CD4-positive, CD25-positive, alpha-beta regulatory T cell (primary cell): ENCODE measurements around the gene SPTA1. TPM values are rescaled to one million over a fixed set of nuclear protein-coding genes. Genes with fewer than 3 reads are reported as not detected.
"Not testable (repeated sequence)": the region's sequence is repeated elsewhere in the genome, so short reads cannot be mapped to it uniquely, and the experiment has no call there.

Source experiments
- ATAC-seq, 2 donors: fragments of 150-1000 bp; cut with Tn5 transposase; one replicate each; pipeline ENCODE4 v1.10.0; 2021; ENCODE audit warnings: low read depth in 2 of 2, moderate number of reproducible peaks in 2 of 2, moderate library complexity in 1 of 2
- DNase-seq, 3 donors: peaks; one replicate each; pipeline versions ENCODE4 v3.0.0 to v3.0.0-alpha.2; 2012 to 2022; ENCODE audit warnings: mixed read lengths in 1 of 3
- H3K27ac ChIP-seq: one replicate; pipeline ENCODE4 v1.7.0; 2013; ENCODE audit warnings: mild to moderate bottlenecking, low read length; ENCODE audit not compliant: insufficient read depth, poor library complexity, severe bottlenecking
- H3K27me3 ChIP-seq: one replicate; pipeline ENCODE4 v1.7.0; 2013; ENCODE audit warnings: low read length; ENCODE audit not compliant: control insufficient read depth, insufficient read depth
- H3K36me3 ChIP-seq: one replicate; pipeline ENCODE4 v1.7.0; 2013; ENCODE audit warnings: mild to moderate bottlenecking, low read length, moderate library complexity; ENCODE audit not compliant: control insufficient read depth, insufficient read depth
- H3K4me1 ChIP-seq: 2 replicates; pipeline ENCODE4 v1.7.0; 2013; ENCODE audit warnings: mild to moderate bottlenecking, low read length; ENCODE audit not compliant: insufficient read depth, control insufficient read depth, poor library complexity, severe bottlenecking
- H3K4me3 ChIP-seq: one replicate; pipeline ENCODE4 v1.7.0; 2013; ENCODE audit warnings: low read depth, mild to moderate bottlenecking, low read length, moderate library complexity
- H3K9me3 ChIP-seq, 2 experiments: 1 replicate in 1 of 2; 2 replicates in 1 of 2; pipeline ENCODE4 v1.7.0; 2013; ENCODE audit warnings: low read length in 2 of 2, mild to moderate bottlenecking in 1 of 2, moderate library complexity in 1 of 2; ENCODE audit not compliant: control insufficient read depth in 2 of 2
- H3K27ac Mint-ChIP-seq, 3 donors: one replicate each; pipeline ENCODE4 v1.8.0; 2020 to 2022; ENCODE audit warnings: mild to moderate bottlenecking in 3 of 3, mixed read lengths in 3 of 3, moderate library complexity in 2 of 3
- H3K27me3 Mint-ChIP-seq: one replicate; pipeline ENCODE4 v1.8.0; 2022; ENCODE audit warnings: mild to moderate bottlenecking, mixed read lengths
- H3K36me3 Mint-ChIP-seq: one replicate; pipeline ENCODE4 v1.8.0; 2020; ENCODE audit warnings: mixed read lengths
- H3K4me1 Mint-ChIP-seq, 4 donors: one replicate each; pipeline ENCODE4 v1.8.0; 2020 to 2022; ENCODE audit warnings: mixed read lengths in 4 of 4, mild to moderate bottlenecking in 1 of 4
- H3K4me3 Mint-ChIP-seq, 4 donors: one replicate each; pipeline ENCODE4 v1.8.0; 2020 to 2022; ENCODE audit warnings: mild to moderate bottlenecking in 4 of 4, mixed read lengths in 4 of 4, moderate library complexity in 3 of 4
- H3K9me3 Mint-ChIP-seq, 7 donors: one replicate each; pipeline ENCODE4 v1.8.0; 2020 to 2022; ENCODE audit warnings: mixed read lengths in 7 of 7, mild to moderate bottlenecking in 3 of 7, moderate library complexity in 2 of 7
- polyA plus RNA-seq, 4 donors: library from polyadenylated mRNA; unstranded; fragments of 300-500 nt; fragmentation: Illumina TruSeq; gene quantifications; one replicate each; pipeline ENCODE4 v1.2.3, GENCODE V29; 2021
- total RNA-seq: library from RNA; stranded (reverse); gene quantifications from one replicate; pipeline ENCODE4 v1.2.3, GENCODE V29; 2022

Gene SPTA1
- total and polyA plus RNA-seq, 5 donors from 2014 or later = not detected

DNA sequence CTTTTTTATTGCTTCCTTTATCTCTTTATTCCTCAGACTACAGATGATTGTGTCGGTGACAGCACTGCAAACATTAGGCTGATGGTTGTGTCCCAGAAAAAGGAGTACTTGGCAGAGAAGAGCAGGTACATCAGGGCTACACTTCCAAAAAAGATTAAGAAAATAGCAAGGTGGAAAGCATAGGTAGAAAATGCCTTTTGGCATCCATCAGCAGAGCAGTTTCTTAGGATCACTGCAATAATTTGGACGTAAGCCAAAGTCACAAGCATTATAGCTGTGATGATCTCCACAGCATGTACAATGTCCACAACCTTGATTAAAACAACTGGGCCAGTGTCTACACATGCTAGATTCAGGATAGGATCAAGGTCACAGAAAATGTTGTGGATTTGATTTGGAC is 8.1 kb upstream of the SPTA1 start:
- H3K36me3 ChIP-seq = no peaks in the 10 kb centered on the region
- H3K4me3 Mint-ChIP-seq = no peak overlapping the region
- ATAC-seq (no peak), DNase-seq (no peak)
- H3K4me3 ChIP-seq = no peak overlapping the region
- H3K27me3 Mint-ChIP-seq = peaks cover 5% of the 10 kb centered on the region
- H3K4me1 Mint-ChIP-seq = no peaks in the 10 kb centered on the region
- no peaks in the 10 kb centered on the region for H3K4me1 ChIP-seq
- H3K9me3 ChIP-seq = no peaks in the 10 kb centered on the region
- peaks cover 13% of the 10 kb centered on the region for H3K27me3 ChIP-seq
- no peaks in the 10 kb centered on the region for H3K36me3 Mint-ChIP-seq
- no peaks in the 10 kb centered on the region for H3K9me3 Mint-ChIP-seq
- H3K27ac Mint-ChIP-seq = no peak overlapping the region
- no peak overlapping the region for H3K27ac ChIP-seq

DNA sequence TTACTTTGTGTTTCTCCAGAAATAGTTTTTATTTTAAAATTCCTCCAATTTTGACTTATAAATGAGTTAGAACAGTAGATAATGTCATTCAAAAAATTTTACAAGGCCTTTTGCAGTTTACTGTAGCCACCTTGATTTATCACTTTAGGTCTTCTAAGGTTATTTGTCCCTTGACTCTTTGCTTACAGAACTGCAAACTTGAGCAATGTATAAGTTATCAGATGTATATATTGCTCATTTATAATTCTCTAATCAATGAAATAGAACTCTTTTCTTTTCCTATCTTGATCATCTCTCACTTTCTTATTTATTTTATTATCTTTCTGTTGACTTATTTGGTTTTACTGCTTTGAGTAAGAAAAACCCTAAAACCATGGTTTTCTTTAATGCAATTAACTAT is 5.8 kb upstream of the SPTA1 start:
- Histone ChIP-seq H3K36me3 (no peaks in the 10 kb centered on the region), H3K27ac (no peak overlapping the region), H3K27me3 (peaks cover 9% of the 10 kb centered on the region), H3K4me1 (no peaks in the 10 kb centered on the region), H3K9me3 (no peaks in the 10 kb centered on the region), H3K4me3 (no peak overlapping the region)
- Mint-ChIP-seq H3K27me3 (peaks cover 5% of the 10 kb centered on the region), H3K4me3 (no peak overlapping the region), H3K9me3 (peaks cover 0 to under 1% (median 0%) of the 10 kb centered on the region in 7 donors), H3K4me1 (no peaks in the 10 kb centered on the region), H3K36me3 (no peaks in the 10 kb centered on the region), H3K27ac (no peak overlapping the region)
- ATAC-seq (no peak), DNase-seq (no peak)

DNA sequence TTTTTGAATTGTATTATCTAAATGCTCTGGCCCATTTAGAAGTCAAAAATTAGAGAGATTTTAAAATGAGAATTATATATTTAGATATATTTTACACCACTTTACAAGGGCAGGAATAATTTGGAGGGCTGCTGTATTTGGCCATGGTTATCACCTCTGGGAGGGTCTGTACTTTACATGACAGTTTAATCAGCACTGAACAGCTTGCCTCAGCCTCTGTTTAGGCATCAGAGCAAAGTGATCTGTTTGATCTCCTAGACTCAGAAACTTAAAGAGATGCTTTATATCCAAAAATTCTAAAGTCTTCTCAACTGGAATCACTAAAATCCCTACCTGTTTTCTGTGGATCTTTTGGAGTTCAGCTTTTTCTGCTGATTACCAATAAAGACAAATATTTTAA is 5.4 kb upstream of the SPTA1 start:
- ATAC-seq (no peak), DNase-seq (no peak)
- no peaks in the 10 kb centered on the region for H3K4me1 ChIP-seq
- H3K4me3 ChIP-seq = no peak overlapping the region
- H3K4me3 Mint-ChIP-seq = no peak overlapping the region
- no peak overlapping the region for H3K27ac Mint-ChIP-seq
- no peaks in the 10 kb centered on the region for H3K4me1 Mint-ChIP-seq
- no peaks in the 10 kb centered on the region for H3K36me3 ChIP-seq
- no peaks in the 10 kb centered on the region for H3K36me3 Mint-ChIP-seq
- peaks cover 10% of the 10 kb centered on the region for H3K27me3 Mint-ChIP-seq
- no peak overlapping the region for H3K27ac ChIP-seq
- peaks cover 0 to 2% (median 0%) of the 10 kb centered on the region in 7 donors for H3K9me3 Mint-ChIP-seq
- H3K9me3 ChIP-seq = no peaks in the 10 kb centered on the region
- H3K27me3 ChIP-seq = peaks cover 10% of the 10 kb centered on the region

DNA sequence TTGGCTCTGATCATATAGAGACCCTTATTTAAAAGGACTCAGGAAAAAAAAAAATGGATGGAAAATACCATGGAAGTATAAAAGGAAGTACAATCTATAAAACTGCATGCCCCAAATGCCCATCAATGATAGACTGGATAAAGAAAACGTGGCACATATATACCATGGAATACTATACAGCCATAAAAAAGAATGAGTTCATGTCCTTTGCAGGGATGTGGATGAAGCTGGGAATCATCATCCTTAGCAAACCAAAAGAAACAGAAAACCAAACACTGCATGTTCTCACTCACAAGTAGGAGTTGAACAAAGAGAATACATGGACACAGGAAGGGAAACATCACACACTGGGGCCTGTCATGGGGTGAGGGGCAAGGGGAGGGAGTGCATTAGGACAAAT is 4.6 kb upstream of the SPTA1 start:
- H3K27me3 ChIP-seq = peaks cover 12% of the 10 kb centered on the region
- H3K4me1 Mint-ChIP-seq, H3K36me3 Mint-ChIP-seq, H3K27ac ChIP-seq, ATAC-seq, H3K36me3 ChIP-seq, H3K9me3 Mint-ChIP-seq, H3K27ac Mint-ChIP-seq, H3K4me3 ChIP-seq, H3K9me3 ChIP-seq, H3K4me3 Mint-ChIP-seq, DNase-seq, H3K4me1 ChIP-seq: not testable (repeated sequence)
- peaks cover 11% of the 10 kb centered on the region for H3K27me3 Mint-ChIP-seq

DNA sequence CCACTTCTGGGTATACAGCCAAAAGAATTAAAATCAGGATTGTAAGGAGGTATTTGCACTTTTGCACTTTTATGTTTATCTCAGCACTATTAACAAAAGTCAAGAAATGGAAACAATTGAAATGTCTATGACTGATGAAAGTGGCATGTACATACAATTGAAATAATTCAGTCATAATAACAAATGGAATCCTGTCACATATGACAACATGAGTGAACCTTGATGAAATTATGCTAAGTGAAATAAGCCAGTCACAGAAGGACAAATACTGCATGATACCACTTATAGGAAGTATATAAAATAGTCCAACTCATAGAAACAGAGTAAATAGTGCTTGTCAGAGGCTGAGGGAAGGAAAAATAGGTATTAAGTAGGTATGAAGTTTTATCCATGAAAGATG is 3.4 kb upstream of the SPTA1 start:
- no peaks in the 10 kb centered on the region for H3K36me3 Mint-ChIP-seq
- Histone ChIP-seq H3K27me3 (peaks cover 17% of the 10 kb centered on the region), H3K4me1 (no peaks in the 10 kb centered on the region), H3K4me3 (no peak overlapping the region), H3K9me3 (no peaks in the 10 kb centered on the region), H3K36me3 (no peaks in the 10 kb centered on the region), H3K27ac (no peak overlapping the region)
- no peak overlapping the region for H3K4me3 Mint-ChIP-seq
- H3K4me1 Mint-ChIP-seq = no peaks in the 10 kb centered on the region
- DNase-seq = no peak
- H3K27me3 Mint-ChIP-seq = peaks cover 11% of the 10 kb centered on the region
- ATAC-seq = no peak
- H3K9me3 Mint-ChIP-seq = peaks cover 0 to 2% (median 0%) of the 10 kb centered on the region in 7 donors
- no peak overlapping the region for H3K27ac Mint-ChIP-seq

DNA sequence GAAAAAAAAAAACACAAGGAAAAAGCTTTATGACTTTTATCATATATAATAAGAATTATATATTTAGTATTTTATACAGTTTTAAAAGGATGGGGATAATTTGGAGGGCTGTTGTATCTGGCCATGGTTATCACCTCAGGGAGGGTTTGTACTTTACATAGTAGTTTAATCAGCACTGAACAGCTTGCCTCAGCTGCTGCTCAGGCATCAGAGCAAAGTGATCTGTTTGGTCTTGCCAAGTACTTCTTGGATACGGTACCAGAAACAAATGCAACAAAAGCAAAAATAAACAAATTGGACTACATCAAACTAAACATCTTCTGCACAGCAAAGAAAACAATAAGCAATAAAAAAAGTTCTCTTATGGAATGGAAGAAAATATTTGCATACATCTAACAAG is 2.6 kb upstream of the SPTA1 start:
- Histone ChIP-seq H3K9me3 (no peaks in the 10 kb centered on the region), H3K4me3 (no peak overlapping the region), H3K27me3 (peaks cover 18% of the 10 kb centered on the region), H3K27ac (no peak overlapping the region), H3K4me1 (no peaks in the 10 kb centered on the region), H3K36me3 (no peaks in the 10 kb centered on the region)
- H3K4me1 Mint-ChIP-seq = no peaks in the 10 kb centered on the region
- no peak overlapping the region for H3K27ac Mint-ChIP-seq
- DNase-seq = no peak
- H3K4me3 Mint-ChIP-seq = no peak overlapping the region
- no peak for ATAC-seq
- peaks cover 0 to 2% (median 0%) of the 10 kb centered on the region in 7 donors for H3K9me3 Mint-ChIP-seq
- no peaks in the 10 kb centered on the region for H3K36me3 Mint-ChIP-seq
- H3K27me3 Mint-ChIP-seq = peaks cover 12% of the 10 kb centered on the region

DNA sequence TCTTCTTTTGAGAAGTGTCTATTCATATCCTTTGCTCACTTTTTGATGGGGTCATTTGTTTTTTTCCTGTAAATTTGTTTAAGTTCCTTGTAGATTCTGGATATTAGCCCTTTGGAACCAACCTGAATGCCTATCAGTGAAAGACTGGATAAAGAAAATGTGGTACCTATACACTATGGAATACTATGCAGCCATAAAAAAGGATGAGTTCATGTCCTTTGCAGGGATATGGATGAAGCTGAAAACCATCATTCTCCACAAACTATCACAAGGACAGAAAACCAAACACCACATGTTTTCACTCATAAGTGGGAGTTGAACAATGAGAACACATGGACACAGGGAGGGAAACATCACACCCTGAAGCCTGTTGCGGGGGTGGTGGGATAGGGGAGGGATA is 1.8 kb upstream of the SPTA1 start:
- H3K4me1 ChIP-seq, H3K36me3 ChIP-seq, DNase-seq, H3K4me1 Mint-ChIP-seq, H3K4me3 ChIP-seq, H3K4me3 Mint-ChIP-seq, ATAC-seq, H3K9me3 ChIP-seq, H3K36me3 Mint-ChIP-seq, H3K27ac ChIP-seq, H3K9me3 Mint-ChIP-seq: not testable (repeated sequence)
- Mint-ChIP-seq H3K27me3 (peaks cover 16% of the 10 kb centered on the region), H3K27ac (peak overlapping the region in 1 of 3 donors; percentile 74)
- H3K27me3 ChIP-seq = peaks cover 18% of the 10 kb centered on the region

DNA sequence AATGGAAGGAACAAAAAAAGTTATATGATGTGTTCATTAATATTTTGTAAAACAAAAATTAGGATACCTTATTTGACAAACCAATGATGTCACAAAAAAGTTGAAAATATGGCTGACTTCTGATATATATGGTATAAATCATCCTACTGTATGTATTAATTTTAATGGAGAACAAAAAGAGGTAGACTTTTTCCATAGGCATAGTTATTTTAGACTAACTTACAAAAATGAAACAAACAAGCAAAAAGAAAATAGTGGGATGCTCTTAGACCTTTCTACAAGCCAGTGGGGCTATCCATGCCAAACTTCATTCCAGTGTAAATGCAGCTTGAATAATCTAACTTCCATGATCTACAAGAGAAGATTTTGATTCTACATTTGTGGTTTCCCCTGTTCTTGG is 522 bp upstream of the SPTA1 start:
- no peak for ATAC-seq
- Histone ChIP-seq H3K4me3 (no peak overlapping the region), H3K4me1 (no peaks in the 10 kb centered on the region), H3K27me3 (peaks cover 23% of the 10 kb centered on the region), H3K9me3 (no peaks in the 10 kb centered on the region), H3K36me3 (no peaks in the 10 kb centered on the region), H3K27ac (no peak overlapping the region)
- Mint-ChIP-seq H3K27ac (no peak overlapping the region), H3K4me3 (no peak overlapping the region), H3K9me3 (peaks cover 0 to 3% (median 0%) of the 10 kb centered on the region in 7 donors), H3K4me1 (no peaks in the 10 kb centered on the region), H3K27me3 (peaks cover 17% of the 10 kb centered on the region), H3K36me3 (no peaks in the 10 kb centered on the region)
- no peak for DNase-seq
